RPMI8226 (cell line): ENCODE results near the gene ZNF76.

Experiments used
- DNase-seq: peaks from one replicate; pipeline ENCODE4 v3.0.0-alpha.2; 2015

Gene ZNF76

DNA sequence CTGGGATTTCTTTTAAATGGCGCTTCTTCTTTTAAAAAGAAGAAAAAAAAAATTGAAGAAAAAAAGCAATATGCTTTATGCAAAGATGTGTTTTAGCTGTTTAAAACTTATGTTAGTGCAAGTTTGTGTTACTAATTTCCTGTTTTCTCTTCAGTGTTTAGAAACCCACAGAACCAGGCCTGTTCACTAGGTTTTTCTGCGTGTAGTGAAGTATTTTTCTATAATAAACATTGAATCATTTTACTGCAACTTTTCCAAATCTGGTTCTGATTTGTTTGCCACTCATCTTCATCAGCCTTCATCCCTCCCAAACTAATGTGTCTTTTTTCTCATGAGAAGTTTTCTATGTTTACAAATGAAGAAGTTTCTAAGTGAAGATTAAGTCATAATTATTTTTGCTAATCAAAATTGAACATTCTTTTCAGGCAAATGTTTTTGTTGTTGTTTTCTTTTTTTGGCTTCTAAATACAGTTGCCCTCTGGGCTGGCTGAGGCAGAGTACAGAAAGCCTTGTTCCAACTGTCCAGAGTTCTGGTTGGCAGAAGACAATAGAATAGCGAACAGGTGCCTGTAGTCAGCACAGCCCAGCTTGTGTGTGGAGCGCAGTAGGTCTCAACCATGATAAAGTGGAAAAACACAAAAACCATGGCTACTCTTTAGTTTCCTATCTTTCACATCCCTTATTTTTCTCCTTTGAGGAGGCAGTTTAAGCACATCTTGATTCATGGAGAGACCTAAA, 14.5 kb downstream of the ZNF76 start:
- DNase-seq, result no peak

DNA sequence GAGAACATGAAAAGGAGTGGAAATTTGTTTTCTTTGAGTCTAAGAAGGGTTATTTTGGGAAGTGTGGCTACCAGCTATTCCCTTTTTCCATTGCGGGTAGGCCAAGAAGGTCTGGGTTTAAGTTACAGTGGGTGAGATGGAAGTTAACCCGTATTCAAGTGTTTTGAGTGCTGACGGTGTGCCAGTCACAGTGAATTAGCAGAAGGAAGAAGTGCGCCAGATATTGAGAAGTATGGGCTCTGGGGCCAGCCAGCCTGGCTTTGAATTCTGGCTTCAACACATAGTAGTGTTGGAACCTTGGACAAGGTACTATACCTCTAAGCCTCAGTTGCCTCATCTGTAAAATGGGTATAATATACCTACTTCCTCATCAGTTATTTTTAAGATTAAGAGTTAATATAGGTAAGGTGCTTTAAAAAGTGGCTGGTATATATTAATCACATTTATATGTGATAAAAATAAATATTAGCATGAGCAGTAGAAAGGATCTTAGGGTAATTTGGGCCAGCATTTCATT, 16.3 kb downstream of the ZNF76 start:
- DNase-seq, result no peak

DNA sequence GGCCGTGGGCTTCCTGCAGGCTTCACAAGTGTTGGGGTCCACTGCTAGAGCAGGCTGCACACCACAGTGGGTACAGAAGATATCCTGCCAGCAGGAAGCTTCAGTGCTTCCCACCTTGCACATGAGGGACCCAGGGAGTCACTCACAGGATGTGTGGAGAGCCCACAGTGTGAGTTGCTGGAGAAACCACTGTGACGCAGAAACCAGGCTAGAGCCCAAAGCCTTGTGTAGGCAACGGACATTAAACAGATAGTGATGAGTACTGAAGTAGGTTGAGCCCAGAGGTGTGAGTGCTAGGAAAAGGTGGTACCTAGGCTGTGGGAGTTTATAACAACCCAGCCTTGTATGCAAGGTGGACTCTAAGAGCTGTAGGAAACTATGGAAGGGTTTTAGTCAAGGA, 19.2 kb downstream of the ZNF76 start:
- DNase-seq, result no peak

DNA sequence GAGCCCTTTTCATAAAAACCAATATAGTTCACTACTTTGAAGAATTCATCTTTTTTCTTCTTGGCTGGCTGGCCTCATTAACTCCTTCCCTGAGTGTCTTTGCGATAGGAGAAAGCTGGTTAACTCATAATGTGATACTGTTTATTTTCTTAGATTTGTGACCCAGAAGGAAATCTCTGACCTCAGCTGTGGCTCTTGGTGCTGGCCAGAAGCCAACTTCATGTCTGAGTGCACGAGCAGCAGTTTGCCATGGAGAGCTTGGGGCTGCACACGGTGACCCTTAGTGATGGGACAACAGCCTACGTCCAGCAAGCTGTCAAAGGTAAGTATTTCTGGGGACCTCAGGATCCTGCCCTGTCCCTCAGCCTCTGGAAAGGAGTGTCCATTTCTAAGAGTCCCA, 21.4 kb downstream of the ZNF76 start:
- peak; percentile 19 for DNase-seq

DNA sequence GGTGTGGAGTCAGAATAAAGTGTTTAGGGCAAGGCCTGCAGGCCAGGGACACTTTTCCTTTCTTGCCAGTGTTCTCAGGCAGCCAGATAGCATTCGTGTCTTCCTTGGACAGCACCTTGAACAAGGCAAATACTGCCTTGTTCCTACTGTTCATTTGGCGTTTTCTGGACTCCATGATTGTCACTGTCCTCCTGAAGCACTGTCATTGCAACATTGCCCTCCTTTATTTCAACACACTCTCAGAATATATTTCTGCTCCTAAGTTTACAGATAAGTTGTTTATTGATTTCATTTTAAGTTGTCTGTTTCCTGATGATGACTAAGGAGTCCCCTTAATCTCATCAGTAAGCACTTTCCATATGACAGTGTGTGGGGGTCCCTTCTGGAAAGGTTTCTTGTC, 22.9 kb downstream of the ZNF76 start:
- no peak for DNase-seq

DNA sequence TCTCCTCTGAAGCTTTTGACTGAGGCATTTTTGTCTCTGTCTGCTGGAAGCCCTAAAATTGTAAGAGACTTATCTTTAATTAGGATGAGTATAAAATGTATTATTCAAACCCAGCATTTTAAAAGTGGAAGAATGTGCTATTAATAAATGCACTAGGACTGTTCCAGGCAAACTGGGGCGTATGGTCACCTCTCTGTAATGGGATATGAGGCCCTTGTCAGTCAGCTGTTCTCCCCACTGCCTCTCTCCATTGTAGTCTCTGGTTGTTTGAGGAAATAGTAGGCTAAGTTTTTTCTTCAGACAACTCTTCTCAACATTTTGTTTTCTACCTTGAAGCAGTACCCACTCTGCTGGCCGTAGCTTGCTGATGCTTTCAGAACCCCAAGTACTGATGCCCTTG, 23.8 kb downstream of the ZNF76 start:
- DNase-seq, result no peak

DNA sequence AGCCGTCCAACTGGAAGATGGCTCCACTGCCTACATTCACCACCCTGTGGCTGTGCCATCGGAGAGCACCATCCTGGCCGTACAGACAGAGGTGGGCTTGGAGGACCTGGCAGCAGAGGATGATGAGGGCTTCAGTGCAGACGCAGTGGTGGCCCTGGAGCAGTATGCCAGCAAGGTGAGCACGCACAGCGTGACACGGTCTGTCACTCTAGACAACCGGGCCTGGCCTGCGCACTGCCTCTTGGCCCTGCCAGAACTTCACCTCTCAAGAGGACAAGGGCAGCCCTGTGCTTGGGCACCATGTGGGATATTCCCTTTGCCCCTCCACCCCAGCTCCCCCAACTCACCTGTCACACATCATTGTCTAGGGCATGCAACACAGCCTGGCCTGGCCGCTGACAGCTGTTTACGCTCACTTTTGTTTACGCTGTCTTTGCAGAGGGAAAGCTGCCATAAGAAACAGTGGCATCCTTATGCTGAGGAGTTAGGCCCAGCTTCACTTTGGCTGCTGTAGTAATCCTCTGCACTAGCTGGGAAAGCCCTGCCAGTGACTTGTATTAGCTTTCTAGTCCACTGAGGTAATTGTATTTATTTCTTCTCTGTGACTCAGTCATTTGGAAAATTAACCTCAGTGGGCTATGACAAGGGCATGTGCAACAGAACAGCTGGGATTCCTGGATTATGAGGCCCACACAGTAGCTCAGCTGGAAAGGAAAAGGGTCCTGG, 28.3 kb downstream of the ZNF76 start:
- DNase-seq, result no peak

DNA sequence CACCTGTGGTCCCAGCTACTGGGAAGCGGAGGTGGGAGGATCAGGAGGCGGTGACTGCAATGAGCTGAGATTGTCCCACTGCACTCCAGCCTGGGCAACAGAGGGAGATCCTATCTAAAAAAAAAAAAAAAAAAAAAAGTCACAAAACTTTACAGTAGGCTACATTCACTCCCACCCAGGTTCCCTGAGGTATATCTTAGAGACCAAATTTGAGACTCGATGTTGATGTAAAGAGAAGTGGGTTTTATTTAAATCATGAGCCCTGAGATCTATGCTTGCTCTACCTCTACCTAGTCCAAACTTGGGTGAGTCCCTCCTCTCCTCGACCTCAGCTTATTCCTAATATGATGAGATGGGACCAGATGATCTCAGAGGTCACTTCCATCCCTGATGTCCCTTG, 29.3 kb downstream of the ZNF76 start:
- DNase-seq, result no peak

DNA sequence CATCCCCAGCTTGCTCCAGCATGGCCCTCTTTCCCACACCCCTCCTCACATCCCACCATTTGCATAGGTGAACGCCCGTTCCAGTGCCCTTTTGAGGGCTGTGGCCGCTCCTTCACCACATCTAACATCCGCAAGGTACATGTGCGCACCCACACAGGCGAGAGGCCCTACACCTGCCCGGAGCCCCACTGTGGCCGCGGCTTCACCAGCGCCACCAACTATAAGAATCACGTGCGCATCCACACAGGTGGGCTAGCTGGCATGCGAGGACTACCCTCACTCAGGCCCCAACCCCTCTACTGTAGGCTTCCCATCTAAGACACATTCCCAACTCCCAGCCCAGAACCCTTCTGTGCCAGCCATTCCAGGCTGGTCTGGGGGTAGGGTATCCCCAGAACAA, 32.0 kb downstream of the ZNF76 start:
- no peak for DNase-seq

DNA sequence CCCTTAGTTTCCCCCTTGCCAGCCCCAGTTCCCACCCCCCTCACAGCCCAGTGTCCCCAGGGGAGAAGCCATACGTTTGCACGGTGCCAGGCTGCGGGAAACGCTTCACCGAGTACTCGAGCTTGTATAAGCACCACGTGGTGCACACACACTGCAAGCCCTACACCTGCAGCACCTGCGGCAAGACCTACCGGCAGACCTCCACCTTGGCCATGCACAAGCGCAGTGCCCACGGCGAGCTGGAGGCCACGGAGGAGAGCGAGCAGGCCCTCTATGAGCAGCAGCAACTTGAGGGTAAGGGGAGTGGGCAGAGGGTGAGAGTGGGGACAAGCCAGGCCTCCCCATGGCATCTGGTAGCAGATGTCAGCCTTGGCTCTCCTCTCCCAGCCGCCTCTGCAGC, 33.0 kb downstream of the ZNF76 start:
- no peak for DNase-seq

DNA sequence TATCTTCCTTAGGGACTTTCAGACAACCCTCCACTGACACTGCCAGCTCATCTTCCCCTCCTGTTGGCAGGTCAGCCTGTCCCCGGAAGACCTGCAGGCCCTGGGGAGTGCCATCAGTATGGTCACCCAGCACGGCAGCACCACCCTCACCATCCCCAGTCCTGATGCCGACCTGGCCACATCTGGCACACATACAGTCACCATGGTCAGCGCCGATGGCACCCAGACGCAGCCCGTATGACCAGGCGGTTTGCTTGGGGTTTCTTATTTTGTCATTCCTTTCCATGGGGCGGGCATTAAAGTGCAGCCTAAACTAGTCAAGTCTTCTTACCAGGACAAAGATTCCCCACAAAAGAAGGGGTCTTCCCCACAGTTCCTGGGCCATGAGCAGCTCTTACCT, 34.1 kb downstream of the ZNF76 start:
- no peak for DNase-seq

DNA sequence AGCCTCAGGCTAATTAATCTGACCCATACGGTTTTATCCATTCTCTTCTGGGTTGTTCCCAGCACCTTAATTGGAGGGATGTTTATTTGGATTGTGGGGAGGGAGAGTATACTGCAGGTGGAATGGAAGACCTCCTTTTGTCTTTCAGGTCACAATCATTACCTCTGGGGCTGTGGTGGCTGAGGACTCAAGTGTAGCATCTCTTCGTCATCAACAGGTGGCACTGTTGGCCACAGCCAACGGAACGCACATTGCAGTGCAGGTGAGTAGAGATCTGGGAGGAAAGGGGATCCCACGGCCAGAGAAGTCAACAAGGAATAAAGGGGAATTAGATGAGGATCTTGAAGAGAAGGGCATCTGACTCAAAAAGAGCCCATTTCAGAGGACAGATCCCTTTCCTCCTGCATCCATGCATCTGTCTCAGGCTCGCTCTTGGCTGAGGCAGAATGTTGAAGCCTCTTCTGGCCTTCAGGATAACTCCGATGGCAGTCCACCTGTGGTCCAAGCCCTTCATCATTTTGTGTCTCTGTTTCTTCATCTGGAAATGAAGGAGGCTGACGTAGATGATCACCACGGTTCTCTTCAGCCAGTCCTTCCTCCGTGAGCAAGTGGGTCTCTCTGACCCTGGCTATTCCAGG, 34.9 kb downstream of the ZNF76 start:
- DNase-seq, result peak; percentile 57

DNA sequence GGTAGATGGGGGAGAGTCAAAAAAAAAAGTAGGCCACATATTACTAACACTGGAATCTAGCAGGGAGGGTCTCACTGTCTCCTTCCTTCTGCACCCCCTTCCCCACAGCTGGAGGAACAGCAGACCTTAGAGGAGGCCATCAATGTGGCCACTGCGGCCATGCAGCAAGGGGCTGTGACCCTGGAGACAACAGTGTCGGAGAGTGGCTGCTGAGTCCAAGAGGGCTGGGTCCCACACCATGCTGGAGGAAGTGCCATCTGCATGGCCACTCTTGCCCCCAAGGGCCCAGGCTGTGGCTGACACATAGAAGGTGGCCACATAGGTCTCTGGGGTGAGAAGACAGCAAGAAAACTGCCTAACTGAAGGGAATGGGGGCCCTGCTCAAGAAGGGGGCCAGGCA, 35.5 kb downstream of the ZNF76 start:
- DNase-seq, result no peak

DNA sequence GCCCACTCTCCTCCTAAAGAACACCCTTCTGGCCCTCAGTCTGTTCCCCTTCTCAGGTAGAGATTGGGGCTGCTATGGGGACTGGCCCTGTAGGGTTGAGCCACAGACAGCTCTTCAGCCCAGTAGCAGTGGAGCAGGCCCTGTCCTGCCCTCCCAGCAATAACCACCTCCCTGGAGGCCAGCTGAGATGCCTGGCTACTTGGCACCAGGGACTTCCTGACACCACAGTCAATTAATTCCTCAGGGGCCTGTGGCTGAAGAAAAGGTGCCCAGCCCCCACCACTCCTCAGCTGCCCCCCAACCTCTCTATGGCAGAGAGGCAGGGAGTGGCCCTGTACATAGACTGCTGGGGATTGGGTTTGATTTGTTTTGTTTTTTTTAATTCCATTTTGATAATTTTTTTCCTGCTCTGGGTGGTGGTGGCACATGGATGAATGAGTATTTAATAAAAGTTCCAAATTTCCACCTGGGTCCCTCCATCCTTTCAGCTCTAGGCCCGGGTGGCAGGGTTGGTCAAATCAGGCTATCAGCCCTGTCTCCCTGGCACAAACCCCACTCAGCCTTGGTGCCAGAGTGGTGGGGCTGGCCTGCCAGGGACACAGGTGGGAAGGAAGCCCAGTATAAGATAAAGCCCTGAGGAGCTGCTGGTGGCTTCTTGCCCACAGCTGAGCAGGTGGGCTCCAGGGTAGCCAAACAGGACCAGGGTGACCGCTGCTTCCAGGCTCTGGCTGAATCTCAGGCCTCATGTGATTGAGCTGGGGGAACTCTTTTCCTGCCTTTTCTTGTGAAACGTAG, 36.2 kb downstream of the ZNF76 start:
- no peak for DNase-seq

DNA sequence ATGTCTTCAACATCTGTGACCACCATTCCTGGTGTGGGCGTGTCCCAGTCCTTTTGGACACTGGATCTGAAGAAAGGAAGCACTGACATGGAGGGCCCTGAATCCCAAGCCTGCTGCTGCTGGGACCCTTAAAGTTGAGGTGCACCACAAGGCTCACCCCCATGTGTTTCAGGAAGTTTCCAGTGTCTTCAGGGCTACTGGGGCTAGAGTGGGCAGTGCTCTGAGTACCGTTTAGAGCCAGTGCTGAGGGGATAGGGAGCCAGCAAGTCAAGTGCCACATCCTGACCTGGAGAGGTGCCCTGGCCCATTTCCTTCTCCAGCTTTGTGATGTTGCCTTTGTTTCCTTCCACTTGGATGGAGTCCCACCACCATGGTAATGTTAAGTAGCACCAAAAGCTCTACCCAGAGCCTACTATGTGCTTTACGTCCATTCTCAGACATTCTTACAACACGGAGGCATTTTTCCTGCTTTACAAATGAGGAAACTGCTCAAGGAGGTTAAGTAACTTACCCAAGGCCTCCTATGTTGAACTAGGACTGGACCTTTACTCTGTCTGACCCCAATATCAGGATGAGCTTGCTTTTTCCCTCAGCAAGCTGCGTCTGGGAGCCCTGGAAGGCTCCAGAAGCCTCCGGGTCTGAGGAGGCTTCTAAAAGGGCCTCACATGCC, 37.5 kb downstream of the ZNF76 start:
- DNase-seq, result no peak

DNA sequence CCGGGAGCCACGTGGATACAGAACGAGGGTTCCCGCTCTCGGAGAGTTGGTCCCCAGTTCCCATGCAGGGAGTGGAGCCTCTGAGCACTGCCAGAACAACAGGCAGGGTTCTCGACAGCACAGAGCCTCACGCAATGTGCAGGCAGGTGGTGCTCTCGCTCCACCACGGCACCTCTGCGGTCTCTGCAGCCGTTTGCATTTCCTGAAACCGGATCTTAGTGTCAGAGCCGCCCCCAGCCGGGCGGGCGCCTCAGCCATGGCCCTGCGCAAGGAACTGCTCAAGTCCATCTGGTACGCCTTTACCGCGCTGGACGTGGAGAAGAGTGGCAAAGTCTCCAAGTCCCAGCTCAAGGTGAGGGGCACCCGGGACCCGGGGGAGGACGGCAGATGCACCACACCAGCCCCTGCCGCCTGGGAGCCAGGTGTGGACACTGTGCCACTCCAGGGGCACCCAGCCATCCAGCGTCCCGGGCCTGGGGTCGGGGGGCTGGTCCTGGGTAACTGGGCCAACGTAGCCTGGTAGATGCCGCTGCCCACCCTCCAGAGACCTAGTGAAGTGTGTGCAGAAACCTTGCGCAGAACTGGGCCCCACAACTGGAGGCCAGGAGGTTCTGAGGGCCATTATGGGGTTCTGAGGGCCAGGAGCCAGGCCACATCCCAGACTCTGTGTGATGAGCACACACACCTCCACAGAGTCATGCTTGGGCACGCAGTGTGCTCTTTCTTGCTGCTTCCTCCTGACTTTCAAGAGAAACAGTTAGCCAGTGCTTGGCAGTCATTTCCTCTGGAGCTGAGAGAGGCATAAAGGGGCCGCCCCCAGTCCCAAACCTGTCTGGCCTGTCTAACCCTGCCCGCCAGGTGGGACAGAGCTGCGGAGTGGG, 38.3 kb downstream of the ZNF76 start, which contains the start of gene DEF6:
Gene DEF6, plus strand, starts transcription at position 218 of the 881 bp plus-strand sequence. Its CDS starts 39 bp downstream, at position 257.
- DNase-seq, result peak; percentile 93

DNA sequence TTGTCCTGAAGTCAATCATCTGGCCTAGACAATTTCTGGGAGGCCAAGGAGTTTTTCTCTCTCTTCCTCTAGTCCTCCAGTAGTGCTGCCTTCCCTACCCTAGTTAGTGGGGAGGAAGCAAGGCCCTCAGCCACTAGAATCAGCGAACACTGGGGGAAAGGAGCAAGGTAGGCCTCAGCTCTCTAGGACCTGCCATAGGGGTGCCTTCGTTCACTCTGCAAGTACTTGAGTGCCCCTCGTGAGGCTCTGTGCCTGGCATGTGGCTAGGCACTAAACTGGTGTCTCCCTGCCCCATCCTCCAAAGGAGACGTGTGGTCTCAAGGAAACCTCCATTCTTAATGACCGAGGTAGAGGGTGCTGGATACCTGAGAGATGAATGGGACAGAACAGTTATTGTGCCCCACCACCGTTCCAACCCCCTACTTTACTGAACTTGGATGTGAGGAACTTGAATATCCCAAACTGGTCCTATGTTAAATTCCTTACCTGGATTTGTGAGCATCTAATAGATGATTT, 39.1 kb downstream of the ZNF76 start:
- no peak for DNase-seq

DNA sequence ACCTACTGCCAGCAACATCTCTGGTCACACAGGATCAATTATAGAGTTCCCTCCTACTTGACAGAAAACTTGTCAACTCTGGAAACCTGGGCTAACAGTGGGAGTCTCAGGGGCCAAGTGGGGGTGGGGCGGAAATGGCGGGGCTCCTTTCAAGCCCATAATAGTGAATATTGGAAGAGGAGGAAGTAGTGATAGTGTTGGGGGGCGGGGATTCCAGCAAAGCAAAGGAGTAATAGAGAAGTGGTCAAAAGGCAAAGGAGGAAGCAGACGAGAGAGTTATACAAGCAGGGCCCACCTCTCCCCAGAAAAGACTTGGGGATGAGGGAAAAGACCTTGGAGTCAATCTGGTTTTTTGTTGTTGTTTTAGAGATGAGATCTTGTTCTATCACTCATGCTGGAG, 40.1 kb downstream of the ZNF76 start:
- no peak for DNase-seq

DNA sequence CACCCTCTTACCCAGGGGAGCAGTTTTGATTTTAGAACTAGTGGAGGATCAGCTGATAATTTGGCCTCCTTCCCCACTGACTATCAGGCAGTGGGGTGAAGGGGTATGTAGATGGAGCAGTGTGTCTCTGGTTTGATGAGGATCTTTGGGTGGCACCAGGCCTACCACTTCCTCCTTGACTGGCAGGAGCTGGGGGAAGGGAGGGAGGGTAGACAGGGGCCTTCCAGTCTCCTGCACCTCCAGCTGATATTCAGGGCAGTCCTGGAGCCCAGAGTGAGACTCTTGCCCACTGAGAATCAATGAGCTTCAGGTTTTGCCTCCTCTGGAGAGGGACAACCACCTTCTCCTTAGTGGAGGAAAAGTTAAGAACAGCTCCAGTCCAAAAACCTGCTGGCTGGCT, 41.3 kb downstream of the ZNF76 start:
- DNase-seq, result no peak

DNA sequence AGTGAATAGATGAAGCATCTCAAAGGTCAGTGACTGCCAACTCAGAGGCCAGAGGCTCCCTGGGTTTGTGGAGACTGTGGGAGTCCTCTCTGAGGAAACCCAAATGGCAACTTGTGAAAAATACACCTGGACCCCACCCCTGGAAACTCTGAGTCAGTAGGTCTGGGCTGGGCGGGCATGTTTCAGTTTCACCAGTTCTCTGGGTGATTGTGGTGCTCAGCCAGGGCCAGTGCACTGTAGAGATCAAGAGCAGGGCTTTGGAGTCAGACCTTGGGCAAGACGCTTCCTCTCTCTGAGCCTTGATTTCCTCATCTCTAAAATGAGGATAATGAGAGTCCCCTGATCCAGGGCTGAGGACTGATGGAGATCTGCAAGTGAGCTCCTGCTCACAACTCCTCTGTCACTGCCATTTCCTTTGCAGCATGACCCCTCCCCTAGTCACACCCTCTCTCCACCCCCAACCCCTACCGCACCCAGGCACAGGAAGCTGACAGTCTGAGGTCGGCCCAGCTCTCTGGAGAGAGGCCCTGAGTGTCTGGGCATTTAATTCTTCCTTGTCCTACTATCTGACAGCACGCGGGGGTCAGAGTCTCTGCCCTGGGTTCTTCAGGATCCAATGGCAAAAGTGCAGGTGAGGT, 43.2 kb downstream of the ZNF76 start:
- DNase-seq, result peak; percentile 90

DNA sequence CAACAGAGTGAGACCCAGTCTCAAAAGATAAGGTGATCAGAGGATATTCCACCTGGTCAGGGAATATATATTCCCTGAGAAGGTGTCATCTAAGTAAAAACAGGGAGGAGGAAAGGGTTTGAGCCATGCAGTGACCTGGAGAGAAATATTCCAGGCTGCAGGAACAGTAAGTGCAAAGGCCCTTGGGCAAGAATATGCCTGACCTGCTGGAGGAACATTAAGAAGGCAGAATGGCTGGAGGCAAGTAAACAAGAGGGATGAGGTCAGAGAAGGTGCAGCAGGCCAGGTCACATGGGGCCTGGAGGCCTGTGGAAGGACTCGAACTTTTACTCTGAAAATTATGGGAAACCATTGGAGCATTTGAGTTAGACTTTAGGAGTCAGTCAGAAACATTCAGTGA, 44.8 kb downstream of the ZNF76 start:
- DNase-seq, result no peak
